Dermis blood vessel endothelial cell (primary cell): Measurements from ENCODE around the gene RCAN3. TPM values are rescaled to one million over a fixed set of nuclear protein-coding genes. Genes with fewer than 3 reads are reported as not detected.
"Not testable (repeated sequence)": the region's sequence is repeated elsewhere in the genome, so short reads cannot be mapped to it uniquely, and the experiment has no call there.

Experiments
- DNase-seq: peaks from one replicate; pipeline ENCODE4 v3.0.0; 2010
- total RNA-seq: library from RNA; depleted of rRNA; stranded (reverse); fragments of >200 nt; gene quantifications from 2 replicates; pipeline ENCODE4 v1.2.3, GENCODE V29; 2014

Gene RCAN3
- total RNA-seq, 1 donor from 2014 or later, result 2.6 TPM

- DNase-seq, result no peak
Measured at GRCh38 chr1:24486331-24487065, 16.1 kb upstream of the RCAN3 start.

DNA sequence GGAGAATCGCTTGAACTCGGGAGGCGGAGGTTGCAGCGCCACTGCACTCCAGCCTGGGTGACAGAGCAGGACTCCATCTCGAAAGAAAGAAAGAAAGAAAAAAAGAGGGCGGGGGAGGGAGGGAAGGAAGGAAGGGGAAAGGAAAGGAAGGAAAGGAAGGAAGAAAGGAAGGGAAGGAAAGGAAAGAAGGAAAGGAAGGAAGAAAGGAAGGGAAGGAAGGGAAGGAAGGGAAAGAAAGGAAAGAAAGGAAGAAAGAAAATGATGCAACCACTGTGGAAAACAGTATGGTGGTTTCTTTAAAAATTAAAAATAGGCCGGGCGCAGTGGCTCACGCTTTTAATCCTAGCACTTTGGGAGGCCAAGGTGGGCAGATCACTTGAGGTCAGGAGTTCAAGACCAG is 15.2 kb upstream of the RCAN3 start:
- DNase-seq, result no peak

GRCh38 chr1:24488159-24488558 is 14.5 kb upstream of the RCAN3 start:
- DNase-seq, result not testable (repeated sequence)

- DNase-seq, result no peak
Measured at GRCh38 chr1:24489674-24490073, 13.0 kb upstream of the RCAN3 start.

DNA sequence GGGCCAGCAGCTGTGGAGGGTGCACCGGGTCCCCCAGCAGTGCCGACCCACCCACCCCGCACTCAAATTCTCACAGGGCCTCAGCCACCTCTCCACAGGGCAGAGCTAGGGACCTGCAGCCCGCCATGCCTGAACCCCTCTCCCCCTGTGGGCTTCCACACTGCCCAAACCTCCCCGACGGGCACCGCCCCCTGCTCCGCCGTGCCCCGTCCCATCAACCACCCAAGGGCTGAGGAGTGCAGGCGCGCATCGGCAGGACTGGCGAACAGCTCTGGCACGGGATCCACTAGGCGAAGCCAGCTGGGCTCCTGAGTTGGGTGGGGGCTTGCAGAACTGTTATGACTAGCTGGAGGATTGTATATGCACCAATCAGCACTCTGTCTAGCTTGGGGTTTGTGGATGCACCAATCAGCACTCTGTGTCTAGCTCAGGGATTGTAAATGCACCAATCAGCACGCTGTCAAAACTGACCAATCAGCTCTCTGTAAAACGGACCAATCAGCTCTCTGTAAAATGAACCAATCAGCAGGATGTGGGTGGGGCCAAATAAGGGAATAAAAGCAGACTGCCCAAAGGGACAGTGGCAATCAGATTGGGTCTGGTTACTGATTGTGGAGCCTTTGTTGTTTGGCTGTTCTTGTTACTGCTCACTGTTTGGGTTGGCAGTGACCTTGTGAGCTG is 12.4 kb upstream of the RCAN3 start:
- no peak for DNase-seq

DNA sequence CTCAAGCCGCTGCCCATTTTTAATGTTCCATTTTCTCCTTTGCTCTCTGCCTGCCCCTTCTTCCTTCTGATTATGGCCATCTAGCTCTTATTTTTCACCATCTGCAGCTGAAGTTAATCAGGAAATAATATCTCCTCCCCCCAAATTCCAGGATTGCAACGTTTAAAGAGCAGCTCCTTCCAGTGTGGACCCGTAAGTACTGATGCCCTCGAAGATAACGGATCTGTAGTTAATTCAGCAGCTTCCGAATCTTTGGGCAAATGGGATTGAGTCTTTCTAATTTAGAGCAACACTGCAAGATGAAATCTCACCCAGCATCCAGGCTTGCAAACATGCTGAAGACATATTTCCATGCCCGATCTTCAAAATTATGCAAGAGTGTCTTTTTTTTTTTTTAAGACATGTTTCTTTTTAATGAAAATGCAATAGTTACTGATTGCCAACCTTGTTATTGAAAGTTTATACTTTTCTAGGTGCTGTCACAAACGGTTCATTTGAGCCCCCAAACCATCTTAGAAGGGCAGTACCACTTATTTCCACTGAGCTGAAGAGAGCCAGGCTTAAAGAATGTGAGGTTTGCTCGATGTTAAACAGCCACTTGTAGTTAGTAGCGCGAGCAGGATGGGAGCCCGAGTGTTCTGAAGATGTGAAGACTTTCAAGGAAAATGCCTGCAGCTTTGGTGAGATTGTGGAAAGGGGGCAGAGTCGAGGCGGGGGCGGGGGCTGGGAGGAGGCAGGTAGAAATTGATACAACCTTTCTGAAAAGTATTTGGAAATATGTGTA is 10.9 kb upstream of the RCAN3 start:
- DNase-seq, result no peak

- DNase-seq, result not testable (repeated sequence)
Measured at GRCh38 chr1:24492935-24493334, 9.7 kb upstream of the RCAN3 start.

- no peak for DNase-seq
Measured at GRCh38 chr1:24493785-24494184, 8.9 kb upstream of the RCAN3 start.

DNA sequence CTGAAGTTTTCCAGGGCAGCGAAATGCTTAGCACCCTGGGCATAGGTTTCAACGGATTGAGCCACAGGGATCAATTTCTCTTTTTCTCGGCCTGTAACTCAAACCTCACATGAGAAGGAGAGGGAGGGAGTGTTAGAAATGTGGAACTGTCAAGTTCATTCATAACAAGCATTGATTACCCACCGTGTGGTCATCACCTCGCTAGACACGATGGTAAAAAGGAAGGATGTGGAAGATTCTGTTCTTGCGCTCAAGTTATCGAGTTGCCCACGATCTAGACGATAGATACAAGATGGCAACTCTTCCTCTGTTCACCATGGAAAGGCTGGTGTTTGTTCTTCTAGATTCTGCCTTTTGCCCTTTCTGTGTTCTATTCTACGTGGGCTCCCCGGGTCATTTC is 4.0 kb upstream of the RCAN3 start:
- no peak for DNase-seq

- DNase-seq, result no peak
Measured at GRCh38 chr1:24500448-24501048, 2.1 kb upstream of the RCAN3 start.

GRCh38 chr1:24501371-24502064 is 1.1 kb upstream of the RCAN3 start:
- no peak for DNase-seq

GRCh38 chr1:24502065-24502708 is 449 bp upstream of the RCAN3 start:
- peak; percentile 36 for DNase-seq

- DNase-seq, result no peak
Measured at GRCh38 chr1:24503059-24503751, 569 bp downstream of the RCAN3 start.

DNA sequence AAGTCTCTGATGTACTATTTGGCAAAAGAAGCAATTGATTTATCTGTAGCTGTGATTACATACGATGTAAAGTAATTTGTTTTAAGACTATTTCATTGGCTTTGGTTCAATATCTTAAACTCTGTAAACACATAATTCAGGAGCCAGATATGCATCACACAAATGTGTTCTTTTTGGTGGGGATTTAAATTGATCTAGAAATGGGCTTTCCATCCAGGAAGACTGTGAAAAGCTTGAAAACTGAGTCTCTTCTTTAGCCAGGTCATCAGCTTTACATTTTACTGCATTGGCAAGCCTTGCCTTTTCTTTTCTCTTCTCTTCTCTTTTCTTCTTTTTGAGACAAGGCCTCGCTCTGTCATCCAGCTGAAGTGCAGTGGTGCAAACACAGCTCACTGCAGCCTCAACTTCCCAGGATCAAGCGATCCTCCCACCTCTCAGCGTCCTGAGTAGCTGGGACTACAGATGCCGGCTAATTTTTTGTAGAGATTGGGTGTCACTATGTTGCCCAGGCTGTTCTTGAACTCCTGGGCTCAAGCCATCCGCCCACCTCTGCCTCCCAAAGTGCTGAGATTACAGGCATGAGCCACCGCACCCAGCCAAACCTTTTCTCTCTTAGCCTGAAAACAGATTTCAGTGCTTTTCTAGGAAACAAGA is 1.4 kb downstream of the RCAN3 start:
- DNase-seq, result no peak

DNA sequence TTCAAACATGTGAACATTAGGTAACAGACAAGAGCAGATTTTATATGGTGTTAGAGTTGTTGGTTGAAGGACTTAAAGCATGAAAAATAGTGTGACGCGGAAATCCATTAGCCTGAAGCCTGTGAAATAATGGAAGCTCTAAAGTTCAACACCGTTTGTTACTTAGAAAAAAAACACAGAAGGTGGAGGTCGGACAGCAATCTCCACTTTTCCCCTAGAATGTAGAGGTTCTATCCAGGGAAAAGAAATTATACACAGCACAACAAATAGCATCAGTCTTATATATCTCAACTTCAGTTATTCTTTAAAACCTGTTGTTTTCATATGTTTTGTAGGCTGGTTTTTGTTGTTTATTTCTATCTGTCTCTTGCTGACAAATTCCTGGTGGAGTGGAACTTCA is 1.9 kb downstream of the RCAN3 start:
- no peak for DNase-seq

DNA sequence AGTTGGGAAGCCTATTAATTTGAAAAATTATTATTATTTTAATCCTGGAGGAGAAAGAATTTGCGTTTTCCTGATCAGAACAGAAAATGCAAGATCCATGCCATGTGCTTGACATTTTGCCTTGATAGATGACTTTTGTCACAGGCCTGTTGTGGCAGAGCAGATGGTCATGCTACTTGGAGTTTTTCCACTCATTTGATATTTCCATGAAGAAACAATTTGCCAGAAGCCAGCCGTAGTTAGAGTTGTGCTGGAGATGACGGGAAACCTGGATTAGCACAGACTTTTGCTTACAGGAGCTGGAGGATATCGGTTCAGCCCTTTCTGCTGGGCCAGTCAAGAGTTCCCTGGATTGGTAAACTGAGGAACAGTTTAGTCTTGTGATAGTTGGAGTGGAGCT is 3.2 kb downstream of the RCAN3 start:
- no peak for DNase-seq

DNA sequence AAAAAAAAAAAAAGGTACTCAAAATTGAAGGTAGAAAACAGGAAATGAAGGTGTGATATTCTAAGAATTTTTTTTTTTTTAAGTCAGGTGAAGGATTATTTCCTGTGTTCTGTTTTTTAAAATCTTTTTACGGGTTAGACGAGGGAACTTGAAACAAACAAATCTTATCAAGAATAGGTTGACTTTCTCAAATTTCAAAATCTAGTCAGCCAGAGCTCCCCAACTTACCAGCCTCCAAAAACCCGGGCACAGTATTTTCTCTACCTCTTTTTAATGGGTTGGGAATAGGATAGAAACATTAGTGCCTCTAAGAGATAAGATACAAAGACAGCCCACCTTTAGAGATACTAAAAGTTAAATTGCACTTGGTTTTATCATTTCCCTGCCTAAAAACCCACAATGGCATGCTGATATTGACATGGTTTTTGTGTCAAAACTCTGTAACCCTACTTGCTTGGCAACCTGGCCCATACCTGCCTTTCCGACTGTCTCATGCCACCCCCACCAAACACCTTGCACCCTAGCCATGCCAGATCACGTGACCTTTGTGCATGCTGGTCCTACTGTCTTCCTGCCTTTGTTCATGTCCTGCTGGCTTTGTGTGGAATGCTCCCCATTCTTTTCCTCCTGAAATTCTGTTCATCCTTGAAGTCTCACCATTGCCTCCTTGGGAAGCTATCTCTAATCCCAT is 4.2 kb downstream of the RCAN3 start:
- no peak for DNase-seq

GRCh38 chr1:24507405-24507804 is 4.8 kb downstream of the RCAN3 start:
- DNase-seq, result no peak

DNA sequence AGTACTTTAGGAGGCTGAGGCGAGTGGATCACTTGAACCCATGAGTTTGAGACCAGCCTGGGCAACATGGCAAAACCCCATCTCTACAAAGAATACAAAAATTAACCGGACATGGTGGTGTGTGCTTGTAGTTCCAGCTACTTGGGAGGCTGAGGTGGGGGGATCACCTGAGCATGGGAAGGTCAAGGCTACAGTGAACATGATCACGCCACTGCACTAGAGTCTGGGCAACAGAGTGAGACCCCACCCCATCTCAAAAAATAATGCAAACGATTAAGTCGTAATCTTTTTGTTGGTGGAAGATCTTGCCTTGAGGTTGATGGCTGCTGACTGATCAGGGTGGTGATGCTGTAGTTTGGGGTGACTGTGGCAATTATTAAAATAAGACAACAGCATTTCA is 6.3 kb downstream of the RCAN3 start:
- no peak for DNase-seq

DNA sequence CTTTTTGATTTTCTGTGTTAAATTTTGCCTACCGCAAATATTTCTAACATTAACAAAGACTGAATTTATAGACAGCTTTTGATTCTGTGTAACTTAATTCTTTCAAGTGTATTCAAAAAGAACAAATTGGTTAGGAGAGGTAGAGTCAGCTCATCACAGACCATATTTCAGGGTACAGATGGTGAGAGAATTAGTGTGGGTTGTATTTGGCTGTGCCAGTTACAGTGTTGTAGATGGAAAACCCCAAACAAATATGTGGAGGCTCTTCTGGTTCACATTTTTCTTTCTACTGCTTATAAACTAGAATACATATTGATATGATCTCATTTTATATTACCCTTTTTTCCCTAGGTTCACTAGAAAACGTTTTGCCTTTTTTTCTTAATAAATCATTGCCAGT is 11.1 kb downstream of the RCAN3 start:
- DNase-seq, result no peak
